ENCODE data around the gene SCEL.
"Not testable (repeated sequence)": the region's sequence is repeated elsewhere in the genome, so short reads cannot be mapped to it uniquely, and the experiment has no call there.

SCEL gene

GRCh38 chr13:77510156-77510555 lies 25.4 kb upstream of the SCEL start:
- no peak for FAIRE-seq
- TF ChIP-seq POLR2AphosphoS5 (IDR thresholded peaks at IDR 0.05; ENCODE audit: low read depth, low read length): no peak
- no peak for TF ChIP-seq POLR2A (IDR thresholded peaks at IDR 0.05; ENCODE audit: low read depth, low read length)
- no peak for TF ChIP-seq TAF1 (IDR thresholded peaks at IDR 0.05; ENCODE audit: borderline replicate concordance, low read depth, low read length)
- DNase-seq (ENCODE audit: insufficient read length): no peak

DNA sequence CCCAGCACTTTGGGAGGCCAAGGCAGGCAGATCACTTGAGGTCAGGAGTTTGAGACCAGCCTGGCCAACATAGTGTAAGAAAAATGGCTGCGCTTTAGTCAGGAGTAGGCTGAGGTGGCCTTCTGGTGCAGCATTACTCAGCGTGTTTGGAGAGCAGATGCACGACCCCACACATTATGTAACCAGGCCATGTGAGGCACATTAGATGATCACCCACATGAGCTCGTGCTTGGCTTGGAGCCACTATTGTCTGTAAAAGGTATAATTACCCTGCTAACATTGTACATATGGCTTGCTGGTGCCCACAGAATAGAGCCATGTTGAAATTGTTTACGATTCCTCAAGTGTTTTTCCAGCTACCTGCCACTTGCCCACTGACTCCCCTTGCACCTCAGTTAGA lies 24.0 kb upstream of the SCEL start:
- TF ChIP-seq POLR2AphosphoS5 (IDR thresholded peaks at IDR 0.05; ENCODE audit: low read depth, low read length) (no peak), POLR2A (IDR thresholded peaks at IDR 0.05; ENCODE audit: low read depth, low read length) (no peak), TAF1 (IDR thresholded peaks at IDR 0.05; ENCODE audit: borderline replicate concordance, low read depth, low read length) (no peak)
- FAIRE-seq (peak; percentile 27), DNase-seq (ENCODE audit: insufficient read length) (no peak)

GRCh38 chr13:77513719-77514335 lies 21.7 kb upstream of the SCEL start:
- FAIRE-seq (no peak), DNase-seq (ENCODE audit: insufficient read length) (no peak)
- TF ChIP-seq POLR2AphosphoS5 (IDR thresholded peaks at IDR 0.05; ENCODE audit: low read depth, low read length) (no peak), TAF1 (IDR thresholded peaks at IDR 0.05; ENCODE audit: borderline replicate concordance, low read depth, low read length) (no peak), POLR2A (IDR thresholded peaks at IDR 0.05; ENCODE audit: low read depth, low read length) (no peak)

GRCh38 chr13:77514336-77514726 lies 21.2 kb upstream of the SCEL start:
- FAIRE-seq (peak; percentile 87), DNase-seq (ENCODE audit: insufficient read length) (no peak)
- TF ChIP-seq POLR2A (IDR thresholded peaks at IDR 0.05; ENCODE audit: low read depth, low read length) (no peak), TAF1 (IDR thresholded peaks at IDR 0.05; ENCODE audit: borderline replicate concordance, low read depth, low read length) (no peak), POLR2AphosphoS5 (IDR thresholded peaks at IDR 0.05; ENCODE audit: low read depth, low read length) (no peak)

DNA sequence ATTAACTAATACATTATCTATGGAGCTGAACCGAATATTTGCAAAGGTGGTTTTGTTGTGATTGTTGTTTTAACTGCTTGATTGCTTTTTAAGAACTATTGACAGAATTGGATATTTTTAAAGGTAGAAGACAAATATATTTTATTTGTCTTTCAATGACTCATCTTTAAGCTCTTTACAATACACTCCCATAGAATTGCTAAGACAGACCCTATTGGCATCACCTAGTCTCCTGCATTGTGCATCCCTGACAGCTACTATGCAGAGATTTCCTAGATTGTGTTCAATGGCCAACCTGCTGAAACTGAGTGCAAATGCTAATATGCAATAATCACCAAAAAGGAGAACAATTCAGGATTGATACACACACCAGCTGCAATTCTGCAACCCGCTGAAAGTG lies 19.7 kb upstream of the SCEL start:
- TF ChIP-seq TAF1 (IDR thresholded peaks at IDR 0.05; ENCODE audit: borderline replicate concordance, low read depth, low read length): no peak
- TF ChIP-seq POLR2AphosphoS5 (IDR thresholded peaks at IDR 0.05; ENCODE audit: low read depth, low read length): no peak
- no peak for TF ChIP-seq POLR2A (IDR thresholded peaks at IDR 0.05; ENCODE audit: low read depth, low read length)
- no peak for DNase-seq (ENCODE audit: insufficient read length)
- peak; percentile 68 for FAIRE-seq

DNA sequence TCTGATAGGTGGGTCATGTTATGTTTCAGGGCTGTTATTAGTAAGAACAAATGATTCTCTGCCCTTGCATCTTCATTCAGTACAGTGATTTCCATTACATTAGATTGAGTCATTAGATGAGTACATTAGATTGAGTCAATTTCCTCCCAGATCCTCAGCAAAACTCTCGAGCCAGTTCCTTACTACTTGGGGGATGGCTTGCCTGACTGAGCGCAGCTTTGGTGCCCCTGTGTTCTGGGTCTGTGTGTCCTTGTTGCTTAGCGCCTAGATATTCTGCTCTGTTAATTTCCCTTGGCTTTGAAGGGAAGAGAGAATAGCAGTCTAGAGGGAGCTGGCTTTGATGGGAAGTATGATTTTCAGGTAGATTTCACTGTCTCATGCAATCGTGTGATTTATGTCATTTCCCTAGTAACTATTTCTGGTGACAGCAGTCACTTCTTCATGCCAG lies 19.1 kb upstream of the SCEL start:
- FAIRE-seq: no peak
- no peak for DNase-seq (ENCODE audit: insufficient read length)

DNA sequence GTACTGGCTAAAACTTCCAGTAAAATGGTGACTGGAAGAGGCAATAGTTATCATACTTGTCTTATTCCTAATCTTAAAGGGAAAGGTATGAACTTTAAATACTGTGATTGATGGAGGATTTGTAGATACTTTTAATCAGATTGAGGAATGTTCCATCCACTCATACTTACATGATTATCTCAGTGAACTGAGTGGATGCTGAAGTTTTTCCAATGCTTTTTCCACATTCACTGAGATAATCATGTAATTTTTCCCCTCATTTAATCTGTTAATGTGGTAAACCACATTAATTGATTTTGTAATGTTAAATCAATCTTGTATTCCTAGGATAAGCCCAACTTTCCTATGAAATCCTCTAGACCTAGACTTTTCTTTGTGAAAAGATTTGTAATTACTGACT lies 17.2 kb upstream of the SCEL start:
- DNase-seq (ENCODE audit: insufficient read length) (no peak), FAIRE-seq (no peak)
- TF ChIP-seq TAF1 (IDR thresholded peaks at IDR 0.05; ENCODE audit: borderline replicate concordance, low read depth, low read length) (no peak), POLR2A (IDR thresholded peaks at IDR 0.05; ENCODE audit: low read depth, low read length) (no peak), POLR2AphosphoS5 (IDR thresholded peaks at IDR 0.05; ENCODE audit: low read depth, low read length) (no peak)

More for the DNA sequence above, 19.1 kb upstream of the SCEL start:
- no peak for TF ChIP-seq TAF1 (IDR thresholded peaks at IDR 0.05; ENCODE audit: borderline replicate concordance, low read depth, low read length)
- no peak for TF ChIP-seq POLR2AphosphoS5 (IDR thresholded peaks at IDR 0.05; ENCODE audit: low read depth, low read length)
- TF ChIP-seq POLR2A (IDR thresholded peaks at IDR 0.05; ENCODE audit: low read depth, low read length): no peak

GRCh38 chr13:77519396-77519795 lies 16.1 kb upstream of the SCEL start:
- DNase-seq (ENCODE audit: insufficient read length); FAIRE-seq: not testable (repeated sequence)

GRCh38 chr13:77519808-77520207 lies 15.7 kb upstream of the SCEL start:
- TF ChIP-seq POLR2A (IDR thresholded peaks at IDR 0.05; ENCODE audit: low read depth, low read length) (no peak), TAF1 (IDR thresholded peaks at IDR 0.05; ENCODE audit: borderline replicate concordance, low read depth, low read length) (no peak), POLR2AphosphoS5 (IDR thresholded peaks at IDR 0.05; ENCODE audit: low read depth, low read length) (no peak)
- FAIRE-seq (no peak), DNase-seq (ENCODE audit: insufficient read length) (no peak)

GRCh38 chr13:77521194-77521593 lies 14.3 kb upstream of the SCEL start:
- FAIRE-seq: no peak

DNA sequence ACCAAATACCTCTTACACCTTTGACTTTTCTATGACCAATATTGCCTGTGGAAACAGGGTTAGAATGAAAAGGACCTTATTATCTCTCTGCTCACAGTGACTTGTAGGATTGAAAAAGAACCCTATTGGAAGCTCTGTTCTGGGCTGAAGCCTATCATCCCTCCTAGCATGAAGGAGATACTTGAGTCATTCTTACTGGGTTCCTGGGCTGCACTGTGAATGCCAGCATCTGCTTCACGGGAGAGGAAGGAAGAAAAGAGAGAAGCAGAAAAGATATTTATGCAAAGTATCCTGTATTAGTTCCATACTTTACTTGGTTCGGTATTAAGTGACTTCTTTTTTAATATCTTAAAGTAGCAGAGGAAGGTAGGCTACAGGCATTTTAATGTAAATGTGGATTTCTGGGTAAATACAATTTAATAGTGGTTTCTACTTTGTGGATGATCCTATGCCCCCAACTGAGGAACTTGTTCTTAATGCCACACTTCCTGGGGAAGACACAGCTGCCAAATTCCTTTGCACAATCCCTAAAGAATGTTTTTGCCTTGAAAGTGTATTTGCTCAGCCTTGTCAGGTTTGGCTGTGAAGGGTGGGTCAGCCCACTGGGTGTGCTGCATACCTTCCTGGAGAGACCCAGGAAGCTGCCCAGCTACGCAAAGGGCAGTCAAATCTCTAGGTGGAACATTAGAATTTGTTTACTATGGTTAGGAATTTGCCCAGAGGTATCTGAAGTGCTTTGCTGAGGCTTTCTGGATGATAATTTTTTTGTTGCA lies 13.7 kb upstream of the SCEL start:
- DNase-seq (ENCODE audit: insufficient read length) (no peak), FAIRE-seq (no peak)
- TF ChIP-seq POLR2A (IDR thresholded peaks at IDR 0.05; ENCODE audit: low read depth, low read length): no peak
- no peak for TF ChIP-seq TAF1 (IDR thresholded peaks at IDR 0.05; ENCODE audit: borderline replicate concordance, low read depth, low read length)
- TF ChIP-seq POLR2AphosphoS5 (IDR thresholded peaks at IDR 0.05; ENCODE audit: low read depth, low read length): no peak

More at GRCh38 chr13:77521194-77521593, 14.3 kb upstream of the SCEL start:
- no peak for DNase-seq (ENCODE audit: insufficient read length)
- no peak for TF ChIP-seq POLR2A (IDR thresholded peaks at IDR 0.05; ENCODE audit: low read depth, low read length)
- no peak for TF ChIP-seq TAF1 (IDR thresholded peaks at IDR 0.05; ENCODE audit: borderline replicate concordance, low read depth, low read length)
- TF ChIP-seq POLR2AphosphoS5 (IDR thresholded peaks at IDR 0.05; ENCODE audit: low read depth, low read length): no peak

DNA sequence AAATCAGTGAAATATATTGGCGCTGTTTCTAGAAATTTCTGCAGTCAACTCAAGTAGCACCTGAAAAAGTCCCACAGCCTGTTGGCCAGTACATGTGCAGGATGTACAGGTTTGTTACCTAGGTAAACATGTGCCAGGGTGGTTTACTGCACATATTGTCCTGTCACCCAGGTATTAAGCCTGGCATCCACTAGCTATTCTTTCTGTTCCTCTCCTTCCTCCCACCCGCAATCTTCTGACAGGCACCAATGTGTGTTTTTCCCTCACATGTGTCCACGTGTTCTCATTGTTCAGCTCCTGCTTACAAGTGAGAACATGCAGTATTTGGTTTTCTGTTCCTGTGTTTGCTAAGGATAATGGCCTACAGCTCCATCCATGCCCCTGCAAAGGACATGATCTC lies 13.1 kb upstream of the SCEL start:
- no peak for FAIRE-seq
- TF ChIP-seq POLR2A (IDR thresholded peaks at IDR 0.05; ENCODE audit: low read depth, low read length) (no peak), POLR2AphosphoS5 (IDR thresholded peaks at IDR 0.05; ENCODE audit: low read depth, low read length) (no peak), TAF1 (IDR thresholded peaks at IDR 0.05; ENCODE audit: borderline replicate concordance, low read depth, low read length) (no peak)
- no peak for DNase-seq (ENCODE audit: insufficient read length)
